HG03097 (cell line): ENCODE data around the gene CA5A.
"Not testable (repeated sequence)": the region's sequence is repeated elsewhere in the genome, so short reads cannot be mapped to it uniquely, and the experiment has no call there.

Experiments
- ATAC-seq: cut with Tn5 transposase; IDR thresholded peaks from one replicate; pipeline ENCODE4 v1.9.1; 2021; ENCODE audit not compliant: unreplicated experiment, low FRiP score

The CA5A gene

GRCh38 chr16:87926246-87927194 lies 9.8 kb downstream of the CA5A start:
- no peak for ATAC-seq

GRCh38 chr16:87924811-87925670 lies 11.3 kb downstream of the CA5A start:
- ATAC-seq: no peak

GRCh38 chr16:87924041-87924810 lies 12.1 kb downstream of the CA5A start:
- ATAC-seq: no peak

DNA sequence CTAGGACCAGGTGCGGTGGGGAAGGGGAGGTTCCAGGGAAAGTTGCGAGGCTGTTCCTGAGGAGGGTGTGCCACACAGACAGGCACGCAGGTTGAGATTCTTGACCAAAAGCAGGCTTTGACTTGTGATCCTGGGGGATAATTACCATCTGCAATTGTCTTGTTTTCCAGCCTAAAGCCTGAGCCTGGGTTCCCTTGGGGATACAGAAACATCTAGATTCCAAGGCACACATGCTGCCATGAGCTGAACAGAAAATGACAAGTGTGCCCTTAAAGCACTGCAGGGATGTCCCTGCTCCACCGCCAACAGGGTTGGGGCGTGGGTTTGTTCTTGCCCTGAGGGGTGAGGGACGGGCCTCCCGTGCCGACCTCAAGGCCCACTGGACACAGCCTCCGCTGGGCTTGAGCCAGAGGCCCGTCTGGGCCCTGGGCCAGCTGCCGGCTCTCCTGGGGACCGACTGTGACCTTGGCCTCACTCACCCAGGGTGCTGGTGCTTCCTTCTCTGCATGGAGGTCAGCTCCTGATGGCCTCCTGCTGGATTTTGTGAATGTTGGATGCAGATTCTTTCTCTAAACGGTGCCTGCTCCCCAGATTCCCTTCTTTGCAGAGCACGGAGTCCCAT lies 14.0 kb downstream of the CA5A start:
- ATAC-seq: no peak

DNA sequence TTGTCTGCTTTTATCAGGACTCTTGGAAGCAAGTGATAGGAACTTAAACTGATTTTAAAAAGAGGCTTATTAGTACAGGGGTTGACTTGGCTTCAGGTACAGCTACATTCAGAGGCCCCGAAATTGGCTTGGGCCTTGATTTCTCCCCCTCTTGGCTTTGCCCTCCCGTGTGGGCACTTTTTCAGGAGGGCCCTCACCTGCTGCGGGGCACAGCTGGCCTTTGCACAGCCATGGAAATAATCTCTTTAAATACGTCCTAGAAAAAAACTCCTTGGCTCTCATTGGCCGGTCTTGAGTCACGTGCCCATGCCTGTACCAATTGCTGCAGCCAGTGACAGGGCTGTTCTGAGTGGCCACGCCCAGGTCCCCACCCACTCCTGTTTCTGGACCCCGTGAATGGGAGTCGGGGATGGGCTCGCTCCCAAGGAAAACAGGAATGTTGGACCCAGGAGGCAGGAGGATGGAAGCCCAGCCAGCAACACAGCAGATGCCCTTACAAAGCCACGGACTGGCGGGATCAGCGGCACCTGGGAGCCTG lies 15.0 kb downstream of the CA5A start:
- ATAC-seq: no peak

- no peak for ATAC-seq
Observed at GRCh38 chr16:87919681-87919994, 16.7 kb downstream of the CA5A start.

DNA sequence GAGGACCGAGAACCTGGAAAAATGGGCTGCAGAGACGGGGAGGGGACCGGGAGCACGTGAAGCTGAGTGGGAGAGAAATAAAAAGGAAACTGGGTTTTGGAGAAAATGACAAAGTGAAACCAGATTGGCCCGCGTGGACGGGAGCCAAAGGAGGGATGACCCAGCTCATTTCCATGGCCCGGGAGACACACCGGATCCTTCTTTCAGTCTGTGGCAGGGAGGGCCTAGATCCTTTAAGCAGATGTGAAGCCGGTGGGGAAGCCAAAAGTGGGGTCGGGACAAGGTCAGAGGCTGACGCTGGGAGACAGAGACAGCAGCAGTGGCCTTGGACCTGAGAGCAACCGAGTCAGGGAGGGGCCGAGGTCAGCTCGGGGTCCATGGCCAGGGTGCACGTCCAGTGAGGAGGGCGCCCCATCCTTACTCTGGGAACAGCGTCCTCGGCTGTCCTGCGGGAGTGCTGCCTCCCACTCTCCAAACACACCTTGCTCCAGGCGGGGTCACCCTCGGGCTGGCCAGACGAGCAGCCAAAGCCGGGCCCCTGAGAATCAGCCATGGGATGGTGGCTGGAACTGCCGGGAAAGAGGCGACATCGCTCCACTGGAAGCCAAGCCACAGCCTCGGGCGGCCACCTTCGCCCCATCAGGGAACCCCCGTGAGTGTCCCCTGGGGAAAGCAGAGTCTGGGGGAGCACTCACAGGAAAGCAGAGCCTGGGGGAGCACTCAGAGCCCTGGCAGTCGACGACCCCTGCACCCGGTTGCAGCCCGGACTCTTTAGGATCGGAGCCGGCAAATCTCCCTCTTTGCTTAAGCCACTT lies 17.3 kb downstream of the CA5A start:
- no peak for ATAC-seq

- no peak for ATAC-seq
Observed at GRCh38 chr16:87918338-87918737, 18.0 kb downstream of the CA5A start.

GRCh38 chr16:87917503-87917902 lies 18.8 kb downstream of the CA5A start:
- ATAC-seq: no peak

DNA sequence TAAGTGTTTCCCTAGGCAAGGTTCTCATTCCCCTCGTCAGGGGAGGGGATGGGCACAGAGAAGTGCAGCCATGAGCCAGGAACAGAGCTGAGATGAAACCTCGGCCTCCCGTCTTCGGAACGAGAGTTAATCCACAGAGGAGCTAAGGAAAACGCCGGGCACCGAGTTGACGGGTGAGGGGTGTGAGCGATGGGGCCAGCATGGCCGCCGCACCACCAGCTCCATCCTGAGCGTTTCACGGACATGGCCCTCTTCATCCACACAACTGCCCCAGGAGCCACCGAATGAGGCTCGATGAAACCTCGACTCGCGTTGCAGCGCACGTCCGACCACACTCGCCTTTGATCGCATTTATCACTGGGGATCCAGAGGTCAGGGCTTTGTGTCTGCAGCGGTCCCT lies 21.5 kb downstream of the CA5A start:
- ATAC-seq: no peak

DNA sequence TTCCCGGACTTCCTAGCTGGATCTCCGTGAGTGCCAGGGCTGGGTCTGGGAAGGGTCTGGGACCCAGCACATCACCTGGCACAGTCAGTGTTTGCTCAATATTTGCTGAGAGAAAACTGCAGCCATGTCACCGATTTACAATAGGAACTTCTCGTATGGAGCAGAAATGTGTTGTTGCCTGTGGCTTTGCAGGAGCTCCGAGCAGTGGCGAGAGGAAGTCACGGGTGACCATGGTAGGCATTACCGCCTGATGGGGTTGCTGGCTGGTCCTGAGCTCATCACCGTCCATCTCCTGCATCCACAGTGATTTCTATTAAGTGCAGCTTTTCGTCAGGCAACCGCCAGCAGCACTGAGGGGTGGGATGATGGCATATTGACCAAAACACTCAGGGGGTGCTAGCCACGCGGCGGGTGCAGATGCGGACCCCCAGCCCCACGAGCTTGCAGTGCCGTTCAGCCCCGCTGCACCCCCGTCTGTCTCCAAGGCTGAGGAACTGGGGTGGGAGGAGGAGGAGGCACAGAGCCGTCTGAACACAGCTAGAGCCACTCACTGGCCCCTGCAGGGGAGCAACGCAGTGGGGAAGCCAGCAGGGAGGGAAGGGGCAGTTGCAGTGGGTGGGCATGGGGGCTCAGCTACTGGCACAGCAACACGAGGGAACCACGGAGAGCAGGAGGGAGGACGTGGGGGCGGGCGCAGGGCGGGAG lies 22.2 kb downstream of the CA5A start:
- not testable (repeated sequence) for ATAC-seq

DNA sequence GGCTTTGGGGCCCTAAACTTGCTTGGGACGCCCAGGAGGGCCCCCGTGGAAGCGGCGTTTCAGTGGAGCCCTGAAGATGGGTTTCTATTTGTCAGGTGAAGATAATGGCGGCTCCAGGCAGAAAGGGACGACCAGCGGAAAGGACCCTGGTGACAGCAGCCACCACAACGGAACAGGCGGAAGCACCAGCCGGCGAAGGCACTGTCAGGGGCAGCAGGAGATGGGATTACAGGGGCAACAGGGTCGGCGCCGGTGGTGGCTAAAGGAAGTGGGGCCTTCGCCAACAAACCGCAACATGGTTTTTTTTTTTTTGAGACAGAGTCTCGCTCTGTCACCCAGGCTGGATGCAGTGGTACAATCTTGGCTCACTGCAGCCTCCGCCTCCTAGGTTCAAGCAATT lies 23.6 kb downstream of the CA5A start:
- ATAC-seq: not testable (repeated sequence)

DNA sequence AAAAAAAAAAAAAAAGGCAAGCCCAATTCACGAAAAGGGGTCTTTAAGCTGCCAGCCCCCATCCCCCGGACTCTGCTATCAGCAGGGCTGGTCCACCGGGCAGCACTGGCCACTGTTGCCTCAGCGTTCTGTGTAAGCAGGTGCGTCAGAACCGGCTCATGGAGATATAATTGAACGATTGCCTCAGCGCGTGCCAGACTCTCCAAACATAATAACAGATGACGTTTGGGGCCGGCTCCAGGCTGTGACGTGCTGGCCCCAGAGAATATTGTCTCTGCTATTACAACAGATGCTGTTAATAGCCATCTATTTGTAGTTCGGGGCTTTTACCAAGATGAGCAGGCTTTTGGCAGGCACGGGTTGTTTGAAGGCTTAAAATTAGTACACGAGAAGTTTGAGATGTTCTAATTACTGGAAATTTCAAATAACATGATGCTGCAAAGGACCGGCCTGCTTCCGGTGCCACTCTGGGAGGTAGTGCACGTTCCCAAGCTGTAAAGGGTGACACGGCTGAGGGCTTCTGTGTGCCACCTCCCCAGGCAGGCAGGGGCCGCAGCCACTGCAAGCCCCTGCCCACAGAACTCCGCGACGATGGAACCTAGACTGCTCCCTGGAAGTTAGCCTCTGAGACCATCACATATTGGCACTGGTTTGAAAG lies 25.1 kb downstream of the CA5A start:
- not testable (repeated sequence) for ATAC-seq

GRCh38 chr16:87909203-87909935 lies 27.0 kb downstream of the CA5A start:
- ATAC-seq: not testable (repeated sequence)

GRCh38 chr16:87908101-87908500 lies 28.2 kb downstream of the CA5A start:
- not testable (repeated sequence) for ATAC-seq

GRCh38 chr16:87905521-87905920 lies 30.8 kb downstream of the CA5A start:
- ATAC-seq: not testable (repeated sequence)

GRCh38 chr16:87904963-87905362 lies 31.4 kb downstream of the CA5A start:
- ATAC-seq: not testable (repeated sequence)
